DMS53 treated with DMSO at 0.1 percent for 48 hours (cell line): ENCODE results near the gene FOXP1.

Experiments
- DNase-seq: peaks from one replicate; lab custom pipeline; 2025; ENCODE audit not compliant: unreplicated experiment; lab: John Stamatoyannopoulos, UW

FOXP1 gene

DNA sequence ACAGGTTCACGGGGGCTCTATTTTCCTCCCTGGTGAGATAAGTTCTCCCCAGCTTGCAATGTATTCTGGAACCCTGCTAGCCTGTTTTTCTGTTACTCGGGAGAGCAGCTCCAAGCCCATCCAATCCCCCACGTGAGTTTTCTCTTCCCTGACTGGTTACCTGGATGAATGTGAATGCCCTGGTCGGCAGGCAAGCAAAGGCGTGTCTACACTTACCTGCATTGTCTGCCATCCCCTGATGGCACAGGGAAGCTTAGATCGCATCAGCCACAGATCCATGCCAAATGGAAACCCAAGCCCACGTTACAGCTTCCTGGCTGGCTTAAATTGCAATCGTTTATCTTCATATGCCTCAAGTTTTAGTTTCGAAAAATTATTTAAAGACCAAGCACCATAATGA, 149.9 kb downstream of the FOXP1 start:
- DNase-seq: no peak

DNA sequence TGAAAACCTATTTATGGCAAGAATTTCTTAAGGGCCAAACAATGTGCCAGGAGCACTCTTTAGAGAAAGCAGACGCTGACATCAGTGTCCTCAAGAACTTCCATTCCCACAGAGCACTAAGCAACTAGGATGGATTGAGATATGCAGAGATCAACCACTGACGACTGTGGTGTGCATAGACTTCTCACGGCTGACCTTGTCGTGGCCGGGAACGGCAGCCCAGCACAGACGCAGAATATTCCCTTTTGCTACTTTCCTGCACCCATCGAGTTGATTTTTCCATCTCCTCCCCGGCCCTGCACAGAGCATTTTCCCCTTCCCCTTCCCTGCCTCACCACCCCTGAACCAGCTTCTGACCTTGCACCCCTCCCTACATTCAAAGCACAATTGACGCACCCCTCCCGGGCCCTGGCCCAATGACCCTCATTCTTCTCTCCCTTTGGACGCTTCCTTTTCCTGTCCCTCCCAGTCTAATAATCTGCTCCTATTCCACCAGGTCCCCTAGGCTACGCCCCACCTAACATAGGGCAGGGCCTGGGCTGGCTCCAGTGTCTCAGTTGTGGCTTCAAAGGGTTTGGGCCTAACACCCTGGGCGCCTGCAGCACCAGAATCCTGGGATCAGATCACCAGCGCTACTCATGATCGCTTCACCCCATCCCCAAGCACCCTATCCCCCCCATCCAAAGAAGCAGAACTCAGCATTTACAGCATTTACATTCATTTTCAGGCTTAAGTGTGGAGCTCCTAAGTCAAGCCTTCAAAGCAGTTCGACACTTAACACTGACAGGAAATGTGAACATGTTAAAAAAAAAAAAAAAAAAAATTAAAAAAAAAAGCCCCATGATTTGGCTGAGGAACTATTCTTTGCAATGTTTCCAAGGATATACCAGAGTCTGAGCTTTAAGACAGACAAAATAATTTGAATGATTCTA, 151.2 kb downstream of the FOXP1 start:
- no peak for DNase-seq

DNA sequence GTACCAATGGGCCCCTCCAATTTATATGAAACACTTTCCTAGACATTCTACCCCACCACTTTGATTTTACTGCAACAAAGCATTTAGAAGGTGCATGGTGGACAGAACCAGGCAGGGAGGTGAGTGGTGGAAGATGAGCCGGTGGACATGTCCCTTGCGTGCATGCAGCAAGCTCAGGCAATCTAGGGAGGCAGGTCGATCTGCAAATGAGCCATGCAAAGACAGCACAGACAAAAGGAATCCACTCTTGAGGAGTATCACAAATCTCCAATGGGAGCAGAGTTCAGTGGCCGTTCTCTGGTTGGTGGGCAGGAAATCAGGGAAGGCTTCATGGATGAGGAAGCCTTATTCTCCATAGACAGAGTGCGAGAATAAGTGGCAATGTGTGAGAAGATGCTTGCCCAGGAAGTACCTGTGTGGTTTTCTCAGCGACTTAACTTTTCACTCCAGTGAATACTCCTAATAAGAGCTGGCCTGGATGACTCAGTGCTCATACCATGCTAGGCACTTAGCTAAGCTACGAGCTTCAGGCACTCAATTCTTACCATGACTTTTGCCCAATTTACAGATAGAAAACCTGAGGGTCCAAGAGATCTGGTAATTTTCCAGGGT, 152.5 kb downstream of the FOXP1 start:
- DNase-seq: no peak

DNA sequence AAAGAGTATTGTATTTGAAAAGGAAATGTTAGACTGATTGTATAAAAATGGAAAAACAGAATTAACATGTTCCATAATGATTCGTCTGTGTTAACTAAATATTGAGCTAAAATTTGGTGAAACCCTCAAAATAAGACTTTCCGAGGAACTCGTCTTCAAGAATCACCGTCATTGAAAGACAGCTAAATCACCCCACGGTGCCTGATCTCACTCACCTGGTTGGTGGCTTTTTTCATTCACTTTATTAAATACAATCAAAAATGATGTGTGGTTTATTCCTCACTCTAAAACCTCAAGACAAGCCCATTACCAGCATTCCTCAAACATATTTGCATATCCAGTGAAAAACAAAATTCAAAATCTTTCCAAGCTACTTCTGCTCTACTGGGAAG, 153.9 kb downstream of the FOXP1 start:
- no peak for DNase-seq

DNA sequence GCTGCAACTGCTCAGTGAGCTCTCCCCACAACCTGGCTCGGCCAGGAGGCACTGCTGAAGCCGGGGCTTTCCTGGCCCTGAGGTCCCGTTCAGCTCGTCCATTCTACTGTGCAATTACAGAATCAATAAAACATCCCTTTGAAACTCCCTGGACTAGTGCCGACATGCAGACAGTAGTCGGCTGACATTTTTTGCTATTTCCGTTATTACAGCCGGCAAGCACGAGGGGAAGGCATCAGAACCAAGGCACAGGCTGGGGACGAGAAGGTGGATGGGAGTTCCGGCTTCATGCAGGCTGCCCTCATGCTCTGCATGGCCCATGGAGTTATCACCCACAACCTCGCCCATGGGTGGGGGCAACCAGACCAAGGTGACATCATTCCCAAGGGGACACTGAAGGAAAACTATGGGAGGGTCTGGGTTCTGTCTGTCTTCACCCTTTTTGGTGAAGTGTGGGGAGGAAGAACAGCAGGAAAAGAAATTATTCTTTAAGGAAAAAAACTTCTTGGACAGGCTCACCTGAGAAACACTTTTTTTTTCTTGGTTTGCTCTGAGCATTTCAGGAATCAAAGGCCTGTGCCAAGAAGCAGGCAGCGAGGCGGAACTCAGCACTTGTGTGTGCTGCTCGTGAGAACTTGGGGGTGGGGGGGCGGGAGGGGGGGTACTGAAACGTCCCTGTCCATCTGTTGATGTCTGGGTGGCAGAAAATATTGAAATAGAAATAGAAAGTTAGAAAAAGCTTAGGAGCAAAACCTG, 154.5 kb downstream of the FOXP1 start:
- no peak for DNase-seq

DNA sequence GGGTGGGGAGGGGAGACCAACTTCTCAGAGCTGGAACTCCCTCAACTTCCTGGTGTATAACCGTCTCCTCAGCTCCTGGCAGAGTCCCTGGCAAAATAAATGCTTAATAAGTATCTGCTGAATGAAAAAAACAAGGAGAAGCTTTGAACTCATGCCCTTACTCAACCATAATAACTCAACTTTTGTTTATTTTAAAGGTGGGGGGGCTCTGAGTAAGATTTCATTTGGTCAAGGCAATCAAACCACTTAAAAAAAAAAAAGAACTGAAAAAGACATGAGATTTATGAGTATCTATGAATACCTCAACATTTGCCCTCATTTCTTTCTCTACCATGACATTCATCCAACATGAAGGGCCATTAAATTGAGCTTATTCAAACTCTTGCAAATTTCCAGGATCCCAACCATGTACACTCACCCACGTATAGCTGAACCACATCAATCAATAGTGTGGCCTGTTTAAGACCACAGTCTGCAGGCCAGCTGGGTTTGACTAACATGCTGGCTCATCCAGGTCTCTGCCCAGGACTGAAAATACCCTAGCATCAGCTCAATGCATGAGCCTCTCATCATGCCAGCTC, 157.9 kb downstream of the FOXP1 start:
- DNase-seq: no peak

DNA sequence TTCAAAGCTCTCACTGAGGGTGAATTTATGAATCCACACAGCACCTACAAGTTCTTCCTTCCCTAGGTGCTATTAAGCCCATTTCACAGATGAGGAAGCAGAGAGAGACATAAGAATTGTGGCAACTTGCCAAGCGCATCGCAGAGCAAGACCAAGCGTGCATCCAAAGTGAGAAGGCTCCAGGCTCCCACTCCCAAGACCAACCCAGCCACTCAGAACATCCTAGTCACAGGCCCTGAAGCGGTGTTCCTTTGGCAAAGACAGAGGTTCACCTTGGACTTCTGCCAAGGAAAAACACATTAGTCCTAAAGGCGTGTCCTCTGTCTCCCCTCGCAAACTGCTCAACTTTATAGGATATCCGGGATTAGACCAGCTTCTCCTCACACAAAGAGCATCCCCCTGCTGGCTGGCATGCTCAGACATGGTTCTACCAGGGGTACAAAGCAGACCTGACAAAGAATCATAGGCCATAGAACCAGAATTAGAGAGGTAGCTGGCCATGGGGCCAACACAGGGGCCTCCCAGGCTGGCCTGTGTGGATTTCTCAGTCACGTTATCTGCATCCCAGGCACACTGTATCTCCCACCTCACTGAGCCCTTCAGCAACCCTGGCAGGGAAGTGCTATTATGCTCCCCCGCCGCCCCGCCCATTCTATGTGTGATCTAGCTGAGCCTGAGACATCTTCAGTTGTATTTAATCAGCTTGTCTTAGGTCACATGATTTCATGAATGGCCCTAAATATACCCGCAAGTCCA, 160.2 kb downstream of the FOXP1 start:
- no peak for DNase-seq

DNA sequence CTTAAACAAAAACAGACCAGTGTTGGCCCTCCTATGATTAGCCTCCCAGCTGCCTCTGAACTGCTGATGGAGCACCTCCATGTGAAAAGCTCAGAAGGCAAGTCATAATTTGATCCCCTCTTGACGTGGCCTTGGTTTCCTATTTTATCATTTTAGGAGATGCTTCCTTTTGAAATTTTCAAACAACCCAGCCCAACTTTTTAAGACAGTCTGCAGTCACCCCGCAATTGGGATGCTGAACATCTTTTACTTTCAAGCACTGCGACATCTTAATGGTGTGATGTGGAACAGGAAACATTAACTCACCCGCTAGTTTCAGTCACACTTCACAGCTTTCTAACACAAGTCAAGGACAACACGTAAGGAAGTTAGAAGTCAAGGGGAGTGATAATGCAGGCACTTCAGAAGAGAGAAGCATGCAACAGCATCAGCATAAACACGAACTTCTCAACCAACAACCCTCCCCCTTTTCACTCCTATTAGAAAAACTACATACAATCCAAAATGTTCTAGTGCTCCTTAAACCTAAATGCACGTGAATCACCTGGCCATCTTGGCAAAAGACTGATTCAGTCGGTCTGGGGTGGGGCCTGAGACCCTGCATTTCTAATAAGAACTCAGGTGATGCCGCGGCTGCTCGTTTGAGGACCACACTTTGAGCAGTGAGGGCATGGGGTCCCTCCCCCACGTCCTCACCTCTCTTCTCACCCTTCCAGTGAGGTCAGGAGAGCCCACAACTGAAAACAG, 161.5 kb downstream of the FOXP1 start:
- DNase-seq: no peak

DNA sequence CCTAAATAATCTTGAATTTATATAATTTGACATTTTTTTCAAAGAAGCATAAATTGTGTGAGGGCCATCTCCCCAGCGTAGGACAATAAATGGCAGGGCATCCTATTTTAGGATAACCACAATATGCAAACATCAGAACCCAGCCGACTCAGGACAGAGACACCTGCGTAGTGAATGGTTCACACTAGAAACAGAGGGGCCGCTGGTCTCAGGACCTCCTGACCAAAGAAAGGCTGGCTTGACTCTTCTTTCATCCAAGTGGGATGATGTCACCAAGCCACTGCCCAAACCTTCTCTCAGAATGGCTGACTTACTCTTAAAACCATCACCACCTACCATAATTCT, 162.1 kb downstream of the FOXP1 start:
- DNase-seq: no peak

DNA sequence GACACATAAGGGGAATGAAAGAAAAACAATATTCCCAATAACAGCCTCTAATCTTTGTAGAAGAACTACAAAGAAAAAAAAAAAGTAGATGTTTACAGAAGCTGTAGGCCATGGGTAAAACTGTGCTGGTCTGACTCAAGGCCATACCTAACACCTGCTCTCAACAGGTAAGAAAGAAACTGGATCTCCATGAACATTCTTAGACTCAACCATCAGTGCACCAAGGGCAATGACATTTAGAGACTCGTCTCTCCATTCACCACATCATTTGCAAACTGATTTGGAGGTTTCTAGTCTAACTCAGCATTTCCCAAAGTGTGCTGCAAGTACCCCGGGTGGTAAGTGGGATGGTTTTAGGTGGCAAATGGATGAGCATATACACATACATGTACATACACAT, 164.2 kb downstream of the FOXP1 start:
- DNase-seq: no peak

DNA sequence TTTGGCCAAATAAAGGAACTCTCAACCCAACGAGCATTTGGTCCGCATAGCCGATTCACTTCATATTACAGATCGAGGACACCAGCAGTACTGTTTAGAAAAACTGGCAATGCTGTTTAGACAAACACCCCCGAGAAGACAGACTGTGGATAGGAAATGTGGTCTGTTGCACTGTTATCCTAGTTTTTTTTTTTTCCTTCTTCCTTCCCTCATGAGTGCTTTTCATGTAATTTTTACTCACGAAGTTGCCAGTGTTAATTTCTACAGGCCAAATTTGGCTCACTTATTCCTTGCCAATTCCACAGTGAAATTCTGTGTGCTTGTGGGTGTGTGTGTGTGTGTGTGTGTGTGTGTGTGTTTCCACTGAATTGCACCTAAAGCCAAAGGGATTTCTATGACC, 165.7 kb downstream of the FOXP1 start:
- DNase-seq: no peak

DNA sequence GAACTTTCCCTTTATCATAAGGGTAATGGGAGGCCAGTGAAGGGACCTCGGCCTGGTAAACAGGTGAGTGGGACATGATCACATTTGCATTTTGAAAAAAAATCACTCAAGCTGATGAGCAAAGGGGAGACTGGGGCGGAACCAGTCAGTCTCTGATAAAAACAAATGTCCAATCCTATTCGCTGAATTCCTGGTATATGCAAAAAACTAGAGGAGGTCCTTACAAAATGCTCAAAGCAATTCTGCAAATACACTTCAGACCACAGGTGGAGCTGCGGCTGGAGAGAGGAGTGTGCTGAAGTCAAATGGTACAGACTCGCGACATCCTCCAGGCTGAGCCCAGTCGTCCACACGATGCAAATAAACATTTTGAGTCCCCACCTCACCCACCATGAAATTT, 166.7 kb downstream of the FOXP1 start:
- DNase-seq: no peak

DNA sequence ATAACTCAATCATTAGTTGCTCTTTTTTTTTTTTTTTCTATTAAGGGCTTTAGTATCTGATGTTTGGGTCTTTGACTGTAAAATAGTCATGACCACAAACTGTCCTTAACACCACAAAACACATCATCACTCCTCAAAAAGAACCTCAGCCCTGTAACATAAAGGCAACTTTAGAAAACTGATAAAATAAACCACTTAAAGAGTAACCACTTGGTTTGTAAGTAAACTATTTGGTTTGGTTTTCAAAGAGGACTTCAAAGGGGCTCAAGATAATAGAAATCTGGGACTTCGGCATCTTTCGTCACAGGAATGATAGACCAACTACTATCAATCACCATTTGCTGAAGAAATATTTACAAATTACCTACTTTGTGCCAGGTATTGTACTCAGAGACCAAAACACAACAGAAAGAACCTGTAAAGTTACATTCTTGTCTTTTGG, 167.8 kb downstream of the FOXP1 start:
- DNase-seq: no peak

DNA sequence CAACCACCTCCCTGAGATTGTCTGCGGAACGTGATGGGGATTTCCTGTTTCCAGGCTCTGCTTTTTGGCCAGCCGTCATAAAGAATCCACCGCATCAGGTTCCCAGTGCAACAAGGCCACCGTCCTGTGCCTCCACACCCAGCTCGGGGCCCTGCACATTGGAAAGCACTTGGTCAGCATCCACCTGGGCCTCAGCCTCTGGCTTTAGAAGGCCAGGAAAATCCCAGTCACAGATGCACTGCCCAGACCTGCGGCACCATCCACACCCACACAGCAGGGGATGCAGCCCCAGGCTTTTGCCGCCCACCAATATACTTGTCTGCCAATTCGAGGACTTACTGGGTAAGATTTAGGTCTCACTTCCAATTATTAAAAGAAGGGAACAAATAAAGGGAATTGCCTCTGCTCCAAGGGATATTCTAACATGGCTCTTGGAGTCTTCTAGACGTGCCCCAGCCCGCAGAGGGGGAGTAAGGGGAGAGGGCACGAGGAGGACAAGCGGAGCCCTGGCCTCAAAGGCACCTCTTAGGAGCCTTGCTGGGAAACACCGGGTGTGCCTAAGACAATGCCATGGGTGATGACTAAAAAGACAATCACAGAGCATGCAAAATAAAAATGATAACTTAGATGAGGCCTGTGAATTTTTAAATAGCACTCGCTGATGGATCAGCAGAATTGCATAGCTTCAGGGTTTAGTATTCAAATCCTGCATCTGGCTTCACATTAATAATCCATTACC, 169.2 kb downstream of the FOXP1 start:
- no peak for DNase-seq

DNA sequence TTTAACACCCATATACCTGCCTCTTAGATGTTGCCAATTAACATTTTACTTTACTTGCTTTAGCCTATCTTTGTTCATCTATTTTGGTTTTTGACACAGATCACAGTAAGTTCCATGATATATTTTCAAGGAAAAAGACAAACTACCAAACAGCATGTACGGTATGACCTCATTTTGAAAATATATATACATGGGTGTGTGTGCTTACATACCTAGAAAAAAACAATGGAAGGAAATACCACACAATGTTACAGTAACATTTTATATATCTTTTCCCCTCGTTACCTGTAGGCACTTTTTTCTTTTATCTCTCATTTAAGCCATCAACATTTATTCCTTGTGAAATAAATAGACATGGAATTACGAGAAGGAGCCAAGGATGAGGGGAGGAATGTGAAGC, 170.0 kb downstream of the FOXP1 start:
- no peak for DNase-seq

DNA sequence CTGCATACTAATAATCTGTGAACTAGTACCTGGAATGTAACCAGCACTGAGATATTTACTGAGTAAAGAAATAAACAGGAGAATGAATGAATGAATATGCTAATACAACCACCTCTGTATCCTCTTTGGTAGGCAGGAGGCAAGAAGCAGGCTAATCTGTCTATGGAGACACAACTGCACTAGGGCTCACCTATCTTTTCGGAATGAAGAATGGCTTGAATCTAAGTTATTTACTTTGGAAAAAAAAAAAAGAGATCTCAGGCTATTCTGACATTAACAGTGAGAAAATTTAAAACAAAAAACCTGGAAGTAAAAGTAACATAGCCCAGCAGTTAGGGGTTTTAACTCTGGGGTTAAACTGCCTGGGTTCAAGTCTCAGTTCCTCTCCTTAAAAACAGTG, 174.2 kb downstream of the FOXP1 start:
- no peak for DNase-seq

DNA sequence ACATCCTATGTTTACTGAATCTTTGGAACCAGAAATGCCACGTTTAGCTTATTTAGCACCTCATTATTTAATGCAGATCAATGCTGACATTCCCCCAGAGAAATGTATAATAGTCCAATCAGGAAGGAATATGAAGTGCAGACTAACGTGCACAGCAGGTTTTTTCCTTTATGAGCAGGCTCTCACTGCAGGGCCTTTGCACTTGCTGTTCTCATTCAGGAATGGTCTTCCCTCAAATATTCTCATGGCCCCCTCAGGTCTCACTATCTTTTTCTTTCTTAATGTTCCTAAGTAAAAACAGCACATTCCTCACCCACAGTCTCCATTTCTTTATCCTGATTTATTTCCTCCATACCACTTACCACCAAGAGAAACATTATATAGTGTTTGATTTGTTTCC, 174.6 kb downstream of the FOXP1 start:
- DNase-seq: no peak

DNA sequence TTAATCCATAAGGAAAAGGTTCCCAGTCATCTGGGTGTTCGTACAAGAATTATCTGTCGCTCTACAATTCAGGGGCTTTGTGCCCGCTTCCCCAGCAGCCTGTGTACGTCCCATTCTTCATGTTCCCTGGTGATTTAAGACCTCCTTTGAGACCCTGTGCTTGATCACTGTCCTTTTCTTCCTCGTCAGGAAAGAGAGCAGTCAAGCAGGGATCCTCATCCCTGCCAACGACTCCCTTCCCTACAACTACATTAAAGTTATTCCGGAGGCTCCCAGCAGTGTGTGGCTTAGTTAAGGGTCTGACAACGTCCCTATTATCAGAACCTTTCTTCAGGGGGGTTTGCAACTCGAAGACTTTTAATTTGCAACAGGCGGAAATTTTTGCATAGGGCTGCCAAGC, 175.7 kb downstream of the FOXP1 start:
- DNase-seq: no peak

DNA sequence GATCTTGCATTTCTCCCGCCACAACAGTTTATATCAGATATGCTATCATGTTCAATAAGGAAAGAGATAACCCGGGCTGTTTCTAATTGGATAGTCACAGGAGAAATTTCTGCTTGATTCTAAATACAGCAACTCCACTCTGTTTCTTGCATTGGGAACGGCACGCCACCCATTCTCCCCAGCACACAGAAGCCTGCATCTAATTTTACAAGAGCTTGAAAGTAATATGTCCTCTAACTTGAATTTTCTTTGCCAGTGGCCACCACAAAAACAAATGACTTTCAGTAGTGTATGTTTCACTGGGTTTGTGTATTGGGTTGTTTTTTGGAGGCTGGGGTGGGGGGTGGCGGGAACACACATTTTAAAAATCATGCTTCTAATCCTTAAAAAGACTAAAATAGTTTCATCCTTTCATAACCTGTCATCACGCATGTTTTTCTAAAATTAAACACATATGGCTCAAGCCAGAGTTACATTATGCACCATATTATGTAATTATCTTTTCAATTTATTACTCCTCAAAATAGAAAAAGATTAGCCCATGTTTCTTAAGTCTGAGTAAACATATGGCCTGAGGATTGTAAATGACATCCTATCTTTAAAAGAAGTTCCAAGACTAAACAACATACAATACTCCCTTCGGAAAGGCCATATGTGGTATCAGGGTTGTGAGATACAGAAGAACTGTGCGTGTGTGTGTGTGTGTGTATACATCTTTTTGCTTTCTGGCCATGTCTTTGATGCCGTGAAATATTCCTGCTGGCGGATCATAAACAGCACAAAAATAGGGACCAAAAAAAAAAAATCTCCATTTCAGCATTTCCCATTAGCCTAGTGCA, 176.3 kb downstream of the FOXP1 start:
- no peak for DNase-seq
